ENCODE measurements around the gene EPHA3. TPM values are rescaled to one million over a fixed set of nuclear protein-coding genes. Genes with fewer than 3 reads are reported as not detected.

EPHA3 gene
- total and polyA plus RNA-seq, 2 experiments from 2014 or later, result 3.0 to 15.1 TPM

DNA sequence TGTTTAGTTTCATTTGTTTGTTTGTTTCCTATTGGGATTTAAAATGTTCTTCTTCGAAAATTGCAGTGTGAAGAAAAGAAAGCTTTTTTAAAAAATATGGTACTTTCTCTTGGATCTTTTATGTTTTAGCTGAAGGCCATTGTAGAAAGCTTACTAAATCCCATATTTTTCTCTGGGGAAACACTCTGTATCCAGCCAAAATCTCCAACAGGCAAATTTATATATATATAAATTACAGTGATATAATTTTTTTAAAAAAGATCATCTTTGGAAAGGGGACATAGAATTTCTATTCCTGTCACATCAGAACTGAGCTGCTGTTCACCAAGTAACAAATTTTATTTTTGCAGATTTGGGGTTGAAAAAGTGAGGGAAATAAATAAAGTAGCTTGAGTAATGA, 19.6 kb upstream of the EPHA3 start:
- no peak for DNase-seq (ENCODE audit: low spot score)
- Histone ChIP-seq H3K4me1 (ENCODE audit: insufficient read depth) (no peaks in the 10 kb centered on the region), H3K4me2 (no peak overlapping the region), H3K27me3 (no peaks in the 10 kb centered on the region), H3K36me3 (replicated peaks; ENCODE audit: insufficient read depth, low read depth) (no peaks in the 10 kb centered on the region), H3K9me2 (replicated peaks; ENCODE audit: insufficient read depth) (no peaks in the 10 kb centered on the region), H3K79me2 (no peaks in the 10 kb centered on the region), H2AFZ (no peak overlapping the region), H4K20me1 (ENCODE audit: insufficient read depth, poor library complexity, severe bottlenecking) (no peaks in the 10 kb centered on the region), H3K9me3 (ENCODE audit: low read depth) (no peaks in the 10 kb centered on the region), H3K4me3 (no peak overlapping the region), H3K27ac (no peak overlapping the region)
- 97% methylated on average over 1 of the region's 1 CpG for WGBS (ENCODE audit: low lambda C conversion rate, missing lambda C conversion rate)
- no peak for TF ChIP-seq EZH2 (IDR thresholded peaks at IDR 0.05; ENCODE audit: borderline replicate concordance)
- TF ChIP-seq, protein P1, sequence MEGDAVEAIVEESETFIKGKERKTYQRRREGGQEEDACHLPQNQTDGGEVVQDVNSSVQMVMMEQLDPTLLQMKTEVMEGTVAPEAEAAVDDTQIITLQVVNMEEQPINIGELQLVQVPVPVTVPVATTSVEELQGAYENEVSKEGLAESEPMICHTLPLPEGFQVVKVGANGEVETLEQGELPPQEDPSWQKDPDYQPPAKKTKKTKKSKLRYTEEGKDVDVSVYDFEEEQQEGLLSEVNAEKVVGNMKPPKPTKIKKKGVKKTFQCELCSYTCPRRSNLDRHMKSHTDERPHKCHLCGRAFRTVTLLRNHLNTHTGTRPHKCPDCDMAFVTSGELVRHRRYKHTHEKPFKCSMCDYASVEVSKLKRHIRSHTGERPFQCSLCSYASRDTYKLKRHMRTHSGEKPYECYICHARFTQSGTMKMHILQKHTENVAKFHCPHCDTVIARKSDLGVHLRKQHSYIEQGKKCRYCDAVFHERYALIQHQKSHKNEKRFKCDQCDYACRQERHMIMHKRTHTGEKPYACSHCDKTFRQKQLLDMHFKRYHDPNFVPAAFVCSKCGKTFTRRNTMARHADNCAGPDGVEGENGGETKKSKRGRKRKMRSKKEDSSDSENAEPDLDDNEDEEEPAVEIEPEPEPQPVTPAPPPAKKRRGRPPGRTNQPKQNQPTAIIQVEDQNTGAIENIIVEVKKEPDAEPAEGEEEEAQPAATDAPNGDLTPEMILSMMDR (IDR thresholded peaks at IDR 0.05; ENCODE audit: poor library complexity), result no peak
- TF ChIP-seq EZH2phosphoT487 (IDR thresholded peaks at IDR 0.05; ENCODE audit: low read depth, severe bottlenecking, unreplicated experiment), result no peak

DNA sequence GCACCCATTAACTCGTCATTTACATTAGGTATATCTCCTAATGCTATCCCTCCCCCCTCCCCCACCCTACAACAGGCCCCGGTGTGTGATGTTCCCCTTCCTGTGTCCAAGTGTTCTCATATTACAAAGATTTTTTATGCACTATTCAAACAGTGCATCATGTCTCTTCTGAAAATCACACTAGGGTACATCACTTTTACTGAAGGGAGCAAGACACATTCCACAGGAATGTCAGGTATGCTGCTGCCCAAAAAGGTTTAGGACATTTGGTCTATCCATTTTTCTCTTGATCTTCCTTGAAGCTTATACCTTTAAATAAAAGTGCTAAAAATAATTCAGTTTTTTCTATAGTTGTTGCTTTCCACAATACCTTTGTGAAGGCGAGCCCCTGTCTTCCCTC, 9.2 kb upstream of the EPHA3 start:
- DNase-seq (ENCODE audit: low spot score), result no peak
- Histone ChIP-seq H2AFZ (no peak overlapping the region), H3K9me2 (replicated peaks; ENCODE audit: insufficient read depth) (no peaks in the 10 kb centered on the region), H3K27me3 (no peaks in the 10 kb centered on the region), H3K9me3 (ENCODE audit: low read depth) (no peaks in the 10 kb centered on the region), H3K4me3 (no peak overlapping the region), H4K20me1 (ENCODE audit: insufficient read depth, poor library complexity, severe bottlenecking) (no peaks in the 10 kb centered on the region), H3K4me2 (no peak overlapping the region), H3K4me1 (ENCODE audit: insufficient read depth) (no peaks in the 10 kb centered on the region), H3K27ac (no peak overlapping the region), H3K36me3 (replicated peaks; ENCODE audit: insufficient read depth, low read depth) (no peaks in the 10 kb centered on the region), H3K79me2 (no peaks in the 10 kb centered on the region)
- 79% methylated on average over 3 of the region's 3 CpGs for WGBS (ENCODE audit: low lambda C conversion rate, missing lambda C conversion rate)
- TF ChIP-seq, protein P1 (IDR thresholded peaks at IDR 0.05; ENCODE audit: poor library complexity), result no peak
- TF ChIP-seq EZH2 (IDR thresholded peaks at IDR 0.05; ENCODE audit: borderline replicate concordance) (no peak), EZH2phosphoT487 (IDR thresholded peaks at IDR 0.05; ENCODE audit: low read depth, severe bottlenecking, unreplicated experiment) (no peak)

DNA sequence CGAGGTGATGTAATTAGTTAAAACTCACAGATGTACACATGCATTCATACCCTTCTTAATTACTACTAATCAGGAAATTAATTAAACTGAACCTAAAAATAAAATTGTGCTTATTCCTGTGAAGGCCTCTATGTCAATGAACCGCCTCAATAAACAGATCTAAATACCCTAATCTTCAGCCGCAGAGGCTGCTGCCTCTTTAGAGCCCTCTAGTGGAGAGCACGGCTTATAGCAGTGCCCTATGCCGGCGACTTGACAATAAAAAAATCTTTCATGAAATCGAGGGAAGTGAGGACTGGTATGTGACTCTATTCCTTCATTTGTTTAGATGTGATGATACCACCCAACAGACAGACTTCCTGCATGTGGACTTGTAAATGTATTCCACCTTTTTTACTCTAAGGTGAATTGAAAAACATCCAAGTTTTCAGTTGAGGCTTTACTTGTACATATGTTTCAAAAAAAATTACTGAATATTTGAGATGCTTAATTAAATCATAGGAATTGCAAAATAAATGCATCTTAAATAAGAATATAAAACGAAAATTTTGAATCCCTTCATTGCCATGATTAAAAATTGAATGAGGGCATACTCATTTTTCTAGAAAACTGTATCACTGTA, 8.3 kb upstream of the EPHA3 start:
- H3K9me3 ChIP-seq (ENCODE audit: low read depth), result no peaks in the 10 kb centered on the region
- no peaks in the 10 kb centered on the region for H3K79me2 ChIP-seq
- WGBS (ENCODE audit: low lambda C conversion rate, missing lambda C conversion rate), result 18% methylated on average over 8 of the region's 8 CpGs
- no peaks in the 10 kb centered on the region for H3K4me1 ChIP-seq (ENCODE audit: insufficient read depth)
- no peaks in the 10 kb centered on the region for H3K36me3 ChIP-seq (replicated peaks; ENCODE audit: insufficient read depth, low read depth)
- no peak overlapping the region for H3K4me2 ChIP-seq
- H2AFZ ChIP-seq, result no peak overlapping the region
- DNase-seq (ENCODE audit: low spot score), result peak; percentile 67
- no peak overlapping the region for H3K27ac ChIP-seq
- no peaks in the 10 kb centered on the region for H3K9me2 ChIP-seq (replicated peaks; ENCODE audit: insufficient read depth)
- no peak overlapping the region for H3K4me3 ChIP-seq
- TF ChIP-seq EZH2 (IDR thresholded peaks at IDR 0.05; ENCODE audit: borderline replicate concordance) (no peak), EZH2phosphoT487 (IDR thresholded peaks at IDR 0.05; ENCODE audit: low read depth, severe bottlenecking, unreplicated experiment) (no peak)
- TF ChIP-seq, protein P1 (IDR thresholded peaks at IDR 0.05; ENCODE audit: poor library complexity), result peak; percentile 96
- H3K27me3 ChIP-seq, result no peaks in the 10 kb centered on the region
- no peaks in the 10 kb centered on the region for H4K20me1 ChIP-seq (ENCODE audit: insufficient read depth, poor library complexity, severe bottlenecking)
